ENCODE measurements around the gene PDE2A.
"Not testable (repeated sequence)": the region's sequence is repeated elsewhere in the genome, so short reads cannot be mapped to it uniquely, and the experiment has no call there.

PDE2A gene

DNA sequence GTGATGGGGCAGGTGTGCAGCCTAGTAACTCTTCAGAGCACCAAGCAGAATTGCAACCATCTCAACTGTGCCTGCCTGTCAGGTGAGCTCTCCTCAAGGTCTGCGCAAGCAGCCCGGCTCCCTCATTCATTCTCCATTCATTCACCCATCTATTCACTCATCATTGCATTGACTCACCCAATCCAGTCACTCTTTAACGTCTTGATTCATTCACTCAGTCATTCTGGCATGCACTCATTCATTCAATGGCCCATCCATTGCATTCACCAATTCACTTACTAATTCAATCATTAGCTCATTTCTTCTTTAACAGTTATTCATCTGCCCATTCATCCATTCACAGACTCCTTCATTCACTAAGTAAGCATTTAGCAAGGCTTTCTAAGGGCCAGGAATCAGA lies 111.8 kb downstream of the PDE2A start:
- no peak overlapping the region for H3K4me2 ChIP-seq (ENCODE audit: insufficient read depth, low read length)
- no peaks in the 10 kb centered on the region for H3K79me2 ChIP-seq (ENCODE audit: insufficient read depth, low read length)
- TF ChIP-seq, protein P1, sequence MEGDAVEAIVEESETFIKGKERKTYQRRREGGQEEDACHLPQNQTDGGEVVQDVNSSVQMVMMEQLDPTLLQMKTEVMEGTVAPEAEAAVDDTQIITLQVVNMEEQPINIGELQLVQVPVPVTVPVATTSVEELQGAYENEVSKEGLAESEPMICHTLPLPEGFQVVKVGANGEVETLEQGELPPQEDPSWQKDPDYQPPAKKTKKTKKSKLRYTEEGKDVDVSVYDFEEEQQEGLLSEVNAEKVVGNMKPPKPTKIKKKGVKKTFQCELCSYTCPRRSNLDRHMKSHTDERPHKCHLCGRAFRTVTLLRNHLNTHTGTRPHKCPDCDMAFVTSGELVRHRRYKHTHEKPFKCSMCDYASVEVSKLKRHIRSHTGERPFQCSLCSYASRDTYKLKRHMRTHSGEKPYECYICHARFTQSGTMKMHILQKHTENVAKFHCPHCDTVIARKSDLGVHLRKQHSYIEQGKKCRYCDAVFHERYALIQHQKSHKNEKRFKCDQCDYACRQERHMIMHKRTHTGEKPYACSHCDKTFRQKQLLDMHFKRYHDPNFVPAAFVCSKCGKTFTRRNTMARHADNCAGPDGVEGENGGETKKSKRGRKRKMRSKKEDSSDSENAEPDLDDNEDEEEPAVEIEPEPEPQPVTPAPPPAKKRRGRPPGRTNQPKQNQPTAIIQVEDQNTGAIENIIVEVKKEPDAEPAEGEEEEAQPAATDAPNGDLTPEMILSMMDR (IDR thresholded peaks at IDR 0.05; ENCODE audit: borderline replicate concordance, extremely low read depth, low read length, poor library complexity, severe bottlenecking): no peak
- TF ChIP-seq EZH2 (IDR thresholded peaks at IDR 0.05; ENCODE audit: borderline replicate concordance, low read depth, low read length, severe bottlenecking): no peak
- H3K9ac ChIP-seq (ENCODE audit: low read depth, low read length): no peak overlapping the region
- no peak overlapping the region for H2AFZ ChIP-seq (ENCODE audit: low read depth, low read length)
- no peaks in the 10 kb centered on the region for H3K9me3 ChIP-seq (ENCODE audit: insufficient read depth, low read length, severe bottlenecking)
- H3K4me3 ChIP-seq (ENCODE audit: low read depth in 1 of 2, low read length in 2 of 2): no peak overlapping the region
- DNase-seq (no peak), ATAC-seq (ENCODE audit: insufficient read depth, low read depth) (no peak)
- no peaks in the 10 kb centered on the region for H4K20me1 ChIP-seq (ENCODE audit: insufficient read depth, low read length)
- no peaks in the 10 kb centered on the region for H3K36me3 ChIP-seq (ENCODE audit: insufficient read depth, low read length)
- H3K4me1 ChIP-seq (ENCODE audit: insufficient read depth, low read length): no peaks in the 10 kb centered on the region
- H3K27me3 ChIP-seq (ENCODE audit: insufficient read depth, low read length, poor library complexity): no peaks in the 10 kb centered on the region
- no peak overlapping the region for H3K27ac ChIP-seq (ENCODE audit: low read length)

DNA sequence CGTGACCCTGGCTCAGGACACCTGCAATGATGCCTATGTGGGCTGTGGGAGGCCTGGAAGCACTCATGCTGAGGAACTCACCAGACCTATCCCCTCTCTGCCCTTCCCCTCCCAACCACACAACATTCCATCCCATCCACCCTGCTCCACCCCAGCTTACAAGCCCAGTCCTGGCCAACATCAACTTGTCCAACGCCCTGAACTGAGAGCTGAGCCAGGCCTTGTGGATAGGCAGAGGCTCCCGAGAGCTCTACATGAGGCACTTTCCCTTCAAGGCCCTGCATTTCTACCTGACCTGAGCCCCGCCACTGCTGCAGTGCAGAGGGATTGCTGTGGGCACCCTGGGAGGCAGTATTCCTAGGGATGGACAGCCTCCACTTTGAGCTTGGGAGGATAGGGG lies 112.4 kb downstream of the PDE2A start:
- no peak for TF ChIP-seq EZH2 (IDR thresholded peaks at IDR 0.05; ENCODE audit: borderline replicate concordance, low read depth, low read length, severe bottlenecking)
- TF ChIP-seq, protein P1 (IDR thresholded peaks at IDR 0.05; ENCODE audit: borderline replicate concordance, extremely low read depth, low read length, poor library complexity, severe bottlenecking): no peak
- Histone ChIP-seq H3K9ac (ENCODE audit: low read depth, low read length) (no peak overlapping the region), H2AFZ (ENCODE audit: low read depth, low read length) (no peak overlapping the region), H3K4me3 (ENCODE audit: low read depth in 1 of 2, low read length in 2 of 2) (no peak overlapping the region), H3K27ac (ENCODE audit: low read length) (no peak overlapping the region), H4K20me1 (ENCODE audit: insufficient read depth, low read length) (no peaks in the 10 kb centered on the region), H3K27me3 (ENCODE audit: insufficient read depth, low read length, poor library complexity) (no peaks in the 10 kb centered on the region), H3K4me2 (ENCODE audit: insufficient read depth, low read length) (no peak overlapping the region), H3K9me3 (ENCODE audit: insufficient read depth, low read length, severe bottlenecking) (no peaks in the 10 kb centered on the region), H3K36me3 (ENCODE audit: insufficient read depth, low read length) (no peaks in the 10 kb centered on the region), H3K79me2 (ENCODE audit: insufficient read depth, low read length) (no peaks in the 10 kb centered on the region), H3K4me1 (ENCODE audit: insufficient read depth, low read length) (no peaks in the 10 kb centered on the region)
- ATAC-seq (ENCODE audit: insufficient read depth, low read depth): no peak
- no peak for DNase-seq

DNA sequence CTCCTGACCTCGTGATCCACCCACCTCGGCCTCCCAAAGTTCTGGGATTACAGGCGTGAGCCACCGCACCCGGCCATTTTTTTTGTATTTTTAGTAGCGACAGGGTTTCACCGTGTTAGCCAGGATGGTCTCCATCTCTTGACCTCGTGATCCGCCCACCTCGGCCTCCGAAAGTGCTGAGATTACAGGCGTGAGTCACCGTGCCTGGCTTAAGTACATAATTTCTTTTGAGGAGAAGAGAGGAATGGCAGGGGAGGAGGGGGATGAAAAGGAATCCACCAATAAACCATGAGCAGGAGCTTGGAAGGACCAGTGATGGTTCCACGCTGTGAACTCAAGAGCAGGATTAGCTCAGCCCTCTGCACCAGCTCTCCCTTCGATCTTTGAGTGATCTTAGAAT lies 113.4 kb downstream of the PDE2A start:
- H2AFZ ChIP-seq (ENCODE audit: low read depth, low read length); H3K36me3 ChIP-seq (ENCODE audit: insufficient read depth, low read length); H3K9me3 ChIP-seq (ENCODE audit: insufficient read depth, low read length, severe bottlenecking); H3K4me1 ChIP-seq (ENCODE audit: insufficient read depth, low read length); H3K4me2 ChIP-seq (ENCODE audit: insufficient read depth, low read length); H4K20me1 ChIP-seq (ENCODE audit: insufficient read depth, low read length); DNase-seq; H3K9ac ChIP-seq (ENCODE audit: low read depth, low read length); ATAC-seq (ENCODE audit: insufficient read depth, low read depth); H3K79me2 ChIP-seq (ENCODE audit: insufficient read depth, low read length); H3K27ac ChIP-seq (ENCODE audit: low read length); H3K27me3 ChIP-seq (ENCODE audit: insufficient read depth, low read length, poor library complexity); H3K4me3 ChIP-seq (ENCODE audit: low read depth in 1 of 2, low read length in 2 of 2): not testable (repeated sequence)

DNA sequence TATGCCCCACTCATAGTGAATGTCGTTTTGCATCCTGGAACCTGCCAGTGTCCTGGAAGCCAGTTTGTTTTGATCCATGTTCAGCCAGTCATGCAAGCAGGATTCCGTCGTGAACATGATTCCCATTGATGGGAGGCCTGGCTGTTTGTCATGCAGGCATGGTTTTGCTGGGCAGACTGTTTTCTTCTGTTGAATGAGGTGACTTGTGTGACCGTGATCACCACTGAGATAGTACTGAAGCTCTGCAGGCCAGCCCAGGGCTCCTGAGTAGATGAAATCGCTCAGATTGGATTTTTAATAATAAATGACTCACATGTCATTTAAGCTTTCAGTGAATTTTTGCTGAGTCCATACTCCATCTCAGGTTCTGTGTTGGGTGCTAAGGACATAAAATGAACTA lies 117.8 kb downstream of the PDE2A start:
- Histone ChIP-seq H4K20me1 (ENCODE audit: insufficient read depth, low read length) (no peaks in the 10 kb centered on the region), H3K27me3 (ENCODE audit: insufficient read depth, low read length, poor library complexity) (peaks cover 2% of the 10 kb centered on the region), H3K9me3 (ENCODE audit: insufficient read depth, low read length, severe bottlenecking) (no peaks in the 10 kb centered on the region), H3K4me3 (ENCODE audit: low read depth in 1 of 2, low read length in 2 of 2) (no peak overlapping the region), H3K79me2 (ENCODE audit: insufficient read depth, low read length) (no peaks in the 10 kb centered on the region), H2AFZ (ENCODE audit: low read depth, low read length) (no peak overlapping the region), H3K4me1 (ENCODE audit: insufficient read depth, low read length) (no peaks in the 10 kb centered on the region), H3K36me3 (ENCODE audit: insufficient read depth, low read length) (no peaks in the 10 kb centered on the region), H3K27ac (ENCODE audit: low read length) (no peak overlapping the region), H3K4me2 (ENCODE audit: insufficient read depth, low read length) (no peak overlapping the region), H3K9ac (ENCODE audit: low read depth, low read length) (no peak overlapping the region)
- DNase-seq: no peak
- ATAC-seq (ENCODE audit: insufficient read depth, low read depth): no peak
- no peak for TF ChIP-seq EZH2 (IDR thresholded peaks at IDR 0.05; ENCODE audit: borderline replicate concordance, low read depth, low read length, severe bottlenecking)
- TF ChIP-seq, protein P1 (IDR thresholded peaks at IDR 0.05; ENCODE audit: borderline replicate concordance, extremely low read depth, low read length, poor library complexity, severe bottlenecking): no peak

DNA sequence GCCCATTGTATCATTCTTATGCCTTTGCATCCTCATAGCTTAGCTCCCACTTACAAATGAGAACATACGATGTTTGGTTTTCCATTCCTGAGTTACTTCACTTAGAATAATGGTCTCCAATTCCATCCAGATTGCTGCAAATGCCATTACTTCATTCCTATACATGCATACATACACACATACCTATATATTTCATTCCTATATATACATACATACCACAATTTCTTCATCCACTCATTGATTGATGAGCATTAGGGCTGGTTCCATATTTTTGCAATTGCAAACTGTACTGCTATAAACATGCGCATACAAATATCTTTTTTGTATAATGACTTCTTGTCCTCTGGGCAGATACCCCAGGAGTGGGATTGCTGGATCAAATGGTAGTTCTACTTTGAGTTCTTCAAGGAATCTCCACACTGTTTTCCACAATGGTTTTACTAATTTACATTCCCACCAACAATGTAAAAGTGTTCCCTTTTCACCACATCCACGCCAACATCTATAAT lies 119.2 kb downstream of the PDE2A start:
- not testable (repeated sequence) for H3K9ac ChIP-seq (ENCODE audit: low read depth, low read length); H3K27ac ChIP-seq (ENCODE audit: low read length); ATAC-seq (ENCODE audit: insufficient read depth, low read depth); H2AFZ ChIP-seq (ENCODE audit: low read depth, low read length); H3K4me1 ChIP-seq (ENCODE audit: insufficient read depth, low read length); H3K4me2 ChIP-seq (ENCODE audit: insufficient read depth, low read length); H3K9me3 ChIP-seq (ENCODE audit: insufficient read depth, low read length, severe bottlenecking); H4K20me1 ChIP-seq (ENCODE audit: insufficient read depth, low read length); H3K27me3 ChIP-seq (ENCODE audit: insufficient read depth, low read length, poor library complexity); DNase-seq; H3K36me3 ChIP-seq (ENCODE audit: insufficient read depth, low read length); H3K4me3 ChIP-seq (ENCODE audit: low read depth in 1 of 2, low read length in 2 of 2); H3K79me2 ChIP-seq (ENCODE audit: insufficient read depth, low read length)
